Keratinocyte (primary cell): Measurements from ENCODE around the gene NAA30. TPM values are rescaled to one million over a fixed set of nuclear protein-coding genes. Genes with fewer than 3 reads are reported as not detected.

ENCODE experiments used
- DNase-seq: peaks from one replicate; pipeline ENCODE4 v3.0.0-alpha.2; 2011; ENCODE audit warnings: low read depth, missing footprints, low spot score
- FAIRE-seq: peaks from 2 replicates; lab custom pipeline; 2011; peaks lifted over from hg19 to GRCh38; lab: Jason Lieb, UNC
- H2AFZ ChIP-seq: 2 replicates; pipeline ENCODE4 v1.6.0; 2012; ENCODE audit warnings: low read length, control low read depth, inconsistent platforms; ENCODE audit not compliant: control insufficient read depth
- H3K27ac ChIP-seq: 2 replicates; pipeline ENCODE4 v1.5.1; 2011; ENCODE audit warnings: low read length; ENCODE audit not compliant: control insufficient read depth, insufficient read depth
- H3K27me3 ChIP-seq: 3 replicates; pipeline ENCODE4 v1.6.0; 2011; ENCODE audit warnings: low read length; ENCODE audit not compliant: control insufficient read depth, insufficient read depth; ENCODE audit errors: extremely low read depth
- H3K36me3 ChIP-seq, 2 experiments: 2 replicates in 1 of 2; 3 replicates in 1 of 2; pipeline ENCODE4 v1.5.1; 2011; ENCODE audit warnings: low read length in 2 of 2, mild to moderate bottlenecking in 1 of 2; ENCODE audit not compliant: control insufficient read depth in 2 of 2, insufficient read depth in 2 of 2; ENCODE audit errors: extremely low read depth in 1 of 2
- H3K4me1 ChIP-seq: 3 replicates; pipeline ENCODE4 v1.5.1; 2011; ENCODE audit warnings: low read length; ENCODE audit not compliant: control insufficient read depth, insufficient read depth; ENCODE audit errors: extremely low read depth
- H3K4me2 ChIP-seq: 3 replicates; pipeline ENCODE4 v1.6.0; 2011; ENCODE audit warnings: low read depth, low read length; ENCODE audit not compliant: control insufficient read depth, insufficient read depth; ENCODE audit errors: extremely low read depth
- H3K4me3 ChIP-seq, 3 experiments: fragments of 200-600 bp in 1 of 3; sonication (generic) in 1 of 3; 2 replicates in 2 of 3; 3 replicates in 1 of 3; pipeline ENCODE4 v1.5.1; 2011 to 2016; ENCODE audit warnings: low read length in 3 of 3, mild to moderate bottlenecking in 3 of 3, control low read depth in 2 of 3, inconsistent platforms in 1 of 3, low read depth in 1 of 3, mixed read lengths in 1 of 3, mixed run types in 1 of 3, moderate library complexity in 1 of 3; ENCODE audit not compliant: control insufficient read depth in 2 of 3, insufficient read depth in 2 of 3; ENCODE audit errors: extremely low read depth in 1 of 3
- H3K79me2 ChIP-seq: 2 replicates; pipeline ENCODE4 v1.6.0; 2012; ENCODE audit warnings: low read length; ENCODE audit not compliant: control insufficient read depth, insufficient read depth
- H3K9ac ChIP-seq: 3 replicates; pipeline ENCODE4 v1.6.0; 2011; ENCODE audit warnings: low read length; ENCODE audit not compliant: control insufficient read depth, insufficient read depth; ENCODE audit errors: extremely low read depth
- H3K9me1 ChIP-seq: 3 replicates; pipeline ENCODE4 v1.6.0; 2011; ENCODE audit warnings: low read length; ENCODE audit not compliant: control insufficient read depth, insufficient read depth; ENCODE audit errors: extremely low read depth
- H3K9me3 ChIP-seq: 2 replicates; pipeline ENCODE4 v1.5.1; 2012; ENCODE audit warnings: low read depth, low read length; ENCODE audit not compliant: control insufficient read depth
- H4K20me1 ChIP-seq: 3 replicates; pipeline ENCODE4 v1.6.0; 2011; ENCODE audit warnings: low read length; ENCODE audit not compliant: control insufficient read depth, insufficient read depth; ENCODE audit errors: extremely low read depth
- EZH2 ChIP-seq: IDR thresholded peaks from one replicate; pipeline ENCODE4 v1.6.1; 2012; ENCODE audit warnings: inconsistent platforms, mild to moderate bottlenecking, low read length, moderate library complexity
- dilution Hi-C: fragments of 300-500 bp; cut with MboI; formaldehyde crosslinking; loops from one replicate; pipeline ENCODE4 v1.7.0; 2020; ENCODE audit warnings: low sequenced_read_pairs; ENCODE audit not compliant: extremely low pct_ligation_motif_present
- polyA plus RNA-seq, 5 experiments: library from polyadenylated mRNA; depleted of rRNA in 3 of 5; stranded (reverse) in 3 of 5; stranded (forward) in 1 of 5; unstranded in 1 of 5; fragments of >200 nt; gene quantifications; 1 replicate in 1 of 5; 2 replicates in 3 of 5; 3 replicates in 1 of 5; pipeline versions ENCODE4 v1.2.1 to v1.2.3, GENCODE V29; 2011 to 2012; ENCODE audit warnings: missing spikeins in 2 of 5, low read depth in 1 of 5, low replicate concordance in 1 of 5
- TF ChIP-seq, protein P1 (sequence below), 3 experiments: IDR thresholded peaks in 1 of 3; conservative IDR thresholded peaks in 1 of 3; optimal IDR thresholded peaks in 1 of 3; 2 replicates in 2 of 3; 3 replicates in 1 of 3; pipeline versions ENCODE3 to v1.5.1; 2011; ENCODE audit warnings: low read length in 3 of 3, mild to moderate bottlenecking in 3 of 3, moderate library complexity in 2 of 3, control low read depth in 1 of 3, inconsistent platforms in 1 of 3; ENCODE audit not compliant: insufficient read depth in 2 of 3; ENCODE audit errors: extremely low read depth in 1 of 3

NAA30 gene
- polyA plus RNA-seq, 1 donor (not counting 4 experiments of a cell fraction or from before 2014, with no cell fraction given), result 19.4 TPM

DNA sequence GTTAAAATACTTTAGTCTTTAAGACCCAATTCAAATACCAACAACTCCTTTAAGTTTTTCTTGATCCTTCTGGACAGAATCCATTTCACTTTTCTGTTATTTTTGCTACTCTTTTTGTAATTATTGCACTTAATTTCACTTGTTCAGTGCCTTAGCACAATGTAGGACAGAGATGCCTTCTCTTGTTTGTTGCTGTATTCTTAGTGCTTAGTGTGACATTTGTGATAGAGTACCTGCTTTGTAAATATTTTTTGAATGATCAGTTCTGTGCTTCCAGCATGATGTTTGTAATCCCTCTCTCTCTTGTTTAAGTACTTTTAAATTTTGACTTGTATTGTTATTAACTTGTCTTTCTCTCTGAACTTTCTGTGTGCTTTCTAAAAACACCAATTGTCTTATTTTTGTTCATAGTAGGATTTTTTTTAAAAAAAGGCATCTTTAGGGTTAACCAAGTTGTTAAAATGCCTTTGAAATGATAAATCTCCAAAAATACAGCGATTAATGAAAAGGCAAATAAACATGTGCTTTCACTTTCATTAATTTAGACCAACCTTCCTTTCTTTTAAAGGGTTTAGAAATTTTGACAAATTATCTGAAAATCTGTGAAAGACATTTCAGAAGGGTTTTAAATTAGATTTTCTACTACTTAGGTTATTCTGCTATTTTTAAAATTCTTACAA lies 11.9 kb downstream of the NAA30 start:
- Histone ChIP-seq H3K9me3 (no peaks in the 10 kb centered on the region), H3K4me1 (peaks cover 3% of the 10 kb centered on the region), H3K27me3 (no peaks in the 10 kb centered on the region), H3K79me2 (peaks cover 28% of the 10 kb centered on the region), H2AFZ (no peak overlapping the region), H3K4me3 (no peak overlapping the region), H3K4me2 (no peak overlapping the region), H4K20me1 (no peaks in the 10 kb centered on the region), H3K9me1 (no peaks in the 10 kb centered on the region), H3K27ac (no peak overlapping the region), H3K9ac (no peak overlapping the region), H3K36me3 (peaks cover 8 to 11% of the 10 kb centered on the region in 2 experiments)
- no peak for TF ChIP-seq EZH2
- TF ChIP-seq, protein P1, sequence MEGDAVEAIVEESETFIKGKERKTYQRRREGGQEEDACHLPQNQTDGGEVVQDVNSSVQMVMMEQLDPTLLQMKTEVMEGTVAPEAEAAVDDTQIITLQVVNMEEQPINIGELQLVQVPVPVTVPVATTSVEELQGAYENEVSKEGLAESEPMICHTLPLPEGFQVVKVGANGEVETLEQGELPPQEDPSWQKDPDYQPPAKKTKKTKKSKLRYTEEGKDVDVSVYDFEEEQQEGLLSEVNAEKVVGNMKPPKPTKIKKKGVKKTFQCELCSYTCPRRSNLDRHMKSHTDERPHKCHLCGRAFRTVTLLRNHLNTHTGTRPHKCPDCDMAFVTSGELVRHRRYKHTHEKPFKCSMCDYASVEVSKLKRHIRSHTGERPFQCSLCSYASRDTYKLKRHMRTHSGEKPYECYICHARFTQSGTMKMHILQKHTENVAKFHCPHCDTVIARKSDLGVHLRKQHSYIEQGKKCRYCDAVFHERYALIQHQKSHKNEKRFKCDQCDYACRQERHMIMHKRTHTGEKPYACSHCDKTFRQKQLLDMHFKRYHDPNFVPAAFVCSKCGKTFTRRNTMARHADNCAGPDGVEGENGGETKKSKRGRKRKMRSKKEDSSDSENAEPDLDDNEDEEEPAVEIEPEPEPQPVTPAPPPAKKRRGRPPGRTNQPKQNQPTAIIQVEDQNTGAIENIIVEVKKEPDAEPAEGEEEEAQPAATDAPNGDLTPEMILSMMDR (optimal IDR thresholded peaks at IDR 0.05 in 1 of 3, IDR thresholded peaks at IDR 0.05 in 1 of 3, conservative IDR thresholded peaks at IDR 0.05 in 1 of 3; ENCODE audit: extremely low read depth in 1 of 3, insufficient read depth in 2 of 3, low read length in 3 of 3), result no peak
- FAIRE-seq (no peak), DNase-seq (no peak)
- dilution Hi-C loops, result no loop called here

DNA sequence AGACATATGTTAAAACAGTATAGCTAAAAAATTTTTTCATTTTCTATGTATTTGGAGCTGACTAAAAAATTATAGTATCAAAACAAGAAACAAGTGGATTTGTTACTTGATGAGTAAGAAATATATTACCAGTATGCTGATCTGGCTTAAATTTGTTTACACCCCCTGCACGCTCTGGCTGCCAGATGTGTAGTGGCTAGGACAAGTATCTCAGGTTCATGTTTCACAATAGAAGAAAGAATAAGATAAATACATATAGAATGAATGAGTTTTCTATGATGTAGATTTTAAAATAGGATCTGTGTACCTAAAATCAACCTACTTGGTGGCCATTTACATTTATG lies 13.1 kb downstream of the NAA30 start:
- Histone ChIP-seq H3K36me3 (peaks cover 9 to 11% of the 10 kb centered on the region in 2 experiments), H3K79me2 (peaks cover 32% of the 10 kb centered on the region)
- no peak for FAIRE-seq

More for the DNA sequence above, 13.1 kb downstream of the NAA30 start:
- Histone ChIP-seq H3K27me3 (no peaks in the 10 kb centered on the region), H3K4me3 (no peak overlapping the region), H3K4me2 (no peak overlapping the region), H3K9me1 (no peaks in the 10 kb centered on the region), H3K9me3 (no peaks in the 10 kb centered on the region), H3K27ac (no peak overlapping the region), H3K4me1 (peaks cover 3% of the 10 kb centered on the region), H4K20me1 (no peaks in the 10 kb centered on the region), H3K9ac (no peak overlapping the region), H2AFZ (no peak overlapping the region)
- TF ChIP-seq, protein P1 (optimal IDR thresholded peaks at IDR 0.05 in 1 of 3, IDR thresholded peaks at IDR 0.05 in 1 of 3, conservative IDR thresholded peaks at IDR 0.05 in 1 of 3; ENCODE audit: extremely low read depth in 1 of 3, insufficient read depth in 2 of 3, low read length in 3 of 3), result no peak
- no peak for TF ChIP-seq EZH2
- DNase-seq, result no peak
- dilution Hi-C loops, result no loop called here
